ENCODE data around the gene NCAM2. TPM values are rescaled to one million over a fixed set of nuclear protein-coding genes. Genes with fewer than 3 reads are reported as not detected.

Gene NCAM2
- total RNA-seq, 1 experiment from 2014 or later, result not detected

DNA sequence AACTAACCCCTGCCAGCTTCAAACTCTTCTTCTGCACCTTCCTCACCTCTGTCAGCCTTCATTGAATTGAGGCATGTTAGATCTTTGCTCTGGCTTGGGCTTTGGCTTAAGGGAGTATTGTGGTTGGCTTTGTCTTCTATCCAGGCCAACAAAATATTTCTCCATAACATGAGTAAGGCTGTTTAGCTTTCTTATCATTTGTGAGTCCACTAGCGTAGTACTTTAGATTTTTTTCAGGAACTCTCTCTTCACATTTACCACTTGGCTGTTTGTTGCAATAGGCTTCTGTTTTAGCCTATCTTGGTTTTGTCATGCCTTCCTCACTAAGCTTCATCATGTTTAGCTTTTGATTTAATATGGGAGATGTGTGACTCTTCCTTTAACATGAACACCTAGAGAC is 417.5 kb downstream of the NCAM2 start:
- ChIA-PET POLR2A (no interaction called here), CTCF (interaction anchor here (0.6 kb wide), 2 partner anchors 26 to 1245 kb away, joined by 3 read pairs; no protein-coding TSS in a partner anchor)
- no peaks in the 10 kb centered on the region for H3K27me3 Mint-ChIP-seq (ENCODE audit: insufficient read depth, unreplicated experiment)
- no peak for DNase-seq (ENCODE audit: unreplicated experiment)
- no peak overlapping the region for H3K27ac Mint-ChIP-seq (ENCODE audit: low read depth, unreplicated experiment)
- no peaks in the 10 kb centered on the region for H3K36me3 Mint-ChIP-seq (ENCODE audit: insufficient read depth, unreplicated experiment)
- no peaks in the 10 kb centered on the region for H3K9me3 Mint-ChIP-seq (ENCODE audit: unreplicated experiment)
- BruUV-seq (replicated peaks), result no TSS peak
- no peak for TF ChIP-seq CTCF (IDR thresholded peaks at IDR 0.05; ENCODE audit: unreplicated experiment)
- no peak overlapping the region for H3K4me3 Mint-ChIP-seq (ENCODE audit: unreplicated experiment)
- H3K4me1 Mint-ChIP-seq (ENCODE audit: insufficient read depth, unreplicated experiment), result no peaks in the 10 kb centered on the region
- intact Hi-C loops (cut with micrococcal nuclease), result no loop called here

GRCh38 chr21:21434944-21435343 is 436.7 kb downstream of the NCAM2 start:
- intact Hi-C loops (cut with micrococcal nuclease), result no loop called here
- TF ChIP-seq CTCF (IDR thresholded peaks at IDR 0.05; ENCODE audit: unreplicated experiment), result no peak
- Mint-ChIP-seq H3K4me1 (ENCODE audit: insufficient read depth, unreplicated experiment) (peaks cover 16% of the 10 kb centered on the region), H3K27ac (ENCODE audit: low read depth, unreplicated experiment) (peak overlapping the region; percentile 47), H3K4me3 (ENCODE audit: unreplicated experiment) (no peak overlapping the region), H3K27me3 (ENCODE audit: insufficient read depth, unreplicated experiment) (no peaks in the 10 kb centered on the region), H3K9me3 (ENCODE audit: unreplicated experiment) (no peaks in the 10 kb centered on the region), H3K36me3 (ENCODE audit: insufficient read depth, unreplicated experiment) (no peaks in the 10 kb centered on the region)
- ChIA-PET POLR2A (no interaction called here), CTCF (no interaction called here)
- DNase-seq (ENCODE audit: unreplicated experiment), result no peak
- BruUV-seq (replicated peaks), result no TSS peak

GRCh38 chr21:21436012-21436534 is 437.9 kb downstream of the NCAM2 start:
- H3K9me3 Mint-ChIP-seq (ENCODE audit: unreplicated experiment), result peaks cover under 1% of the 10 kb centered on the region
- POLR2A ChIA-PET, result no interaction called here
- CTCF ChIA-PET, result interaction anchor here (0.7 kb wide), 1 partner anchor 478 kb away, joined by 3 read pairs; no protein-coding TSS in a partner anchor
- peak overlapping the region; percentile 39 for H3K27ac Mint-ChIP-seq (ENCODE audit: low read depth, unreplicated experiment)
- peak; percentile 30 for DNase-seq (ENCODE audit: unreplicated experiment)
- intact Hi-C loops (cut with micrococcal nuclease), result no loop called here
- H3K27me3 Mint-ChIP-seq (ENCODE audit: insufficient read depth, unreplicated experiment), result no peaks in the 10 kb centered on the region
- H3K4me3 Mint-ChIP-seq (ENCODE audit: unreplicated experiment), result no peak overlapping the region
- no TSS peak for BruUV-seq (replicated peaks)
- H3K4me1 Mint-ChIP-seq (ENCODE audit: insufficient read depth, unreplicated experiment), result peaks cover 16% of the 10 kb centered on the region
- H3K36me3 Mint-ChIP-seq (ENCODE audit: insufficient read depth, unreplicated experiment), result no peaks in the 10 kb centered on the region
- no peak for TF ChIP-seq CTCF (IDR thresholded peaks at IDR 0.05; ENCODE audit: unreplicated experiment)

DNA sequence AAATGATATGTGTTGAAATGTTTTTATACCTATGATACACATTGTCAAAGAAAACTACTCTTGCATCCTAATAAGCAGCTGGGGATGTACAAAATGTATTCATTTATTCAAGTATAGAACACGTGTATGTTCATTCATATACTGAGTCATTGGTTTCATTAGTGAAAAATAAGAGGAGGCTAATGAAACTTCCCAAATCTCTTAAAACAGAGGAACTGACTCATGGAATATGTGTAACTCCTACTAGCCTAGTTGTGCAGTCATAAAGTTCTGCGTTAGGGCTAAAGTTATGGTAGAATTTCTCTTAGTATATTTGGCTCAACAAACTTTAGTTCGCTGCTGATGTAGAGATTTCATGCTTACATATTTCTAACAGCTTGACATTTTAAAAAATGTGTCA is 441.6 kb downstream of the NCAM2 start:
- no peak overlapping the region for H3K27ac Mint-ChIP-seq (ENCODE audit: low read depth, unreplicated experiment)
- no peaks in the 10 kb centered on the region for H3K36me3 Mint-ChIP-seq (ENCODE audit: insufficient read depth, unreplicated experiment)
- POLR2A ChIA-PET, result no interaction called here
- no TSS peak for BruUV-seq (replicated peaks)
- peaks cover 15% of the 10 kb centered on the region for H3K4me1 Mint-ChIP-seq (ENCODE audit: insufficient read depth, unreplicated experiment)
- no peak overlapping the region for H3K4me3 Mint-ChIP-seq (ENCODE audit: unreplicated experiment)
- no peak for DNase-seq (ENCODE audit: unreplicated experiment)
- CTCF ChIA-PET, result no interaction called here
- intact Hi-C loops (cut with micrococcal nuclease), result no loop called here
- no peak for TF ChIP-seq CTCF (IDR thresholded peaks at IDR 0.05; ENCODE audit: unreplicated experiment)
- H3K27me3 Mint-ChIP-seq (ENCODE audit: insufficient read depth, unreplicated experiment), result no peaks in the 10 kb centered on the region
- peaks cover 20% of the 10 kb centered on the region for H3K9me3 Mint-ChIP-seq (ENCODE audit: unreplicated experiment)
